Measurements from ENCODE around the gene DLG3.

Gene DLG3

GRCh38 chrX:70527053-70527452 is 82.4 kb downstream of the DLG3 start:
- DNase-seq: no peak

- DNase-seq: no peak
Observed at GRCh38 chrX:70527610-70528345, 83.1 kb downstream of the DLG3 start.

- DNase-seq: no peak
Observed at GRCh38 chrX:70535198-70535597, 90.6 kb downstream of the DLG3 start.

GRCh38 chrX:70549429-70549828 is 104.8 kb downstream of the DLG3 start:
- no peak for DNase-seq

GRCh38 chrX:70552130-70552704 is 107.6 kb downstream of the DLG3 start:
- DNase-seq: no peak

- DNase-seq: no peak
Observed at GRCh38 chrX:70553516-70553915, 108.9 kb downstream of the DLG3 start.

GRCh38 chrX:70554081-70554480 is 109.4 kb downstream of the DLG3 start:
- DNase-seq: no peak

GRCh38 chrX:70554523-70554922 is 109.9 kb downstream of the DLG3 start:
- DNase-seq: no peak

- DNase-seq: no peak
Observed at GRCh38 chrX:70554948-70555347, 110.3 kb downstream of the DLG3 start.

Data from right hindlimb (tissue), 1 donor.